Loucy (cell line): ENCODE results near the gene TGIF2.

Experiments used
- EZH2phosphoT487 ChIP-seq: fragments of 200-600 bp; IDR thresholded peaks from 2 replicates; pipeline ENCODE4 v1.6.1; 2018; ENCODE audit warnings: antibody characterized with exemption, mild to moderate bottlenecking, moderate library complexity, borderline replicate concordance
- TF ChIP-seq, protein P1 (sequence below): fragments of 200-600 bp; sonication (generic); conservative IDR thresholded peaks from 2 replicates; pipeline ENCODE4 v1.5.1; 2014; ENCODE audit warnings: mild to moderate bottlenecking, antibody characterized with exemption, low read length

DNA sequence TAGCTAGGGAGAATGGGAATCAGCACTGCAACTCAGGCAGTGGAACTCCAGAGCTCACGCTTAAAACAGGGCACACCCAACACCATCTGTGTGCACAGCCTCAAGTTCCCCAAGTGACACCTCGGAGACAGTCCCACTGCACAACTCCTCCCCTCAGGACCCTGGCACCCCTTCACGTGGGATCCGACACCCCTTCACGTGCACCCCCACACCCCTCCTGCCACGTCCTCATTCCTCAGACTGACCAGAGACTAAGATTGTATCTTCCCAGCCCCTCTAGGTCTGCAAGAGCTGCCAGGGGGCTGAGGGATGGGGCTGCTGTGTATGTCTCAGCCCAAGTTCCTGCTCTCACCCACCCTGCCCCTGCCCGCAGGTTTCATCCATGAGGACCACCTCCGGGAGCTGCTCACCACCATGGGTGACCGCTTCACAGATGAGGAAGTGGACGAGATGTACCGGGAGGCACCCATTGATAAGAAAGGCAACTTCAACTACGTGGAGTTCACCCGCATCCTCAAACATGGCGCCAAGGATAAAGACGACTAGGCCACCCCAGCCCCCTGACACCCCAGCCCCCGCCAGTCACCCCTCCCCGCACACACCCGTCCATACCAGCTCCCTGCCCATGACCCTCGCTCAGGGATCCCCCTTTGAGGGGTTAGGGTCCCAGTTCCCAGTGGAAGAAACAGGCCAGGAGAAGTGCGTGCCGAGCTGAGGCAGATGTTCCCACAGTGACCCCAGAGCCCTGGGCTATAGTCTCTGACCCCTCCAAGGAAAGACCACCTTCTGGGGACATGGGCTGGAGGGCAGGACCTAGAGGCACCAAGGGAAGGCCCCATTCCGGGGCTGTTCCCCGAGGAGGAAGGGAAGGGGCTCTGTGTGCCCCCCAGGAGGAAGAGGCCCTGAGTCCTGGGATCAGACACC is 24.4 kb upstream of the TGIF2 start:
- TF ChIP-seq, protein P1, sequence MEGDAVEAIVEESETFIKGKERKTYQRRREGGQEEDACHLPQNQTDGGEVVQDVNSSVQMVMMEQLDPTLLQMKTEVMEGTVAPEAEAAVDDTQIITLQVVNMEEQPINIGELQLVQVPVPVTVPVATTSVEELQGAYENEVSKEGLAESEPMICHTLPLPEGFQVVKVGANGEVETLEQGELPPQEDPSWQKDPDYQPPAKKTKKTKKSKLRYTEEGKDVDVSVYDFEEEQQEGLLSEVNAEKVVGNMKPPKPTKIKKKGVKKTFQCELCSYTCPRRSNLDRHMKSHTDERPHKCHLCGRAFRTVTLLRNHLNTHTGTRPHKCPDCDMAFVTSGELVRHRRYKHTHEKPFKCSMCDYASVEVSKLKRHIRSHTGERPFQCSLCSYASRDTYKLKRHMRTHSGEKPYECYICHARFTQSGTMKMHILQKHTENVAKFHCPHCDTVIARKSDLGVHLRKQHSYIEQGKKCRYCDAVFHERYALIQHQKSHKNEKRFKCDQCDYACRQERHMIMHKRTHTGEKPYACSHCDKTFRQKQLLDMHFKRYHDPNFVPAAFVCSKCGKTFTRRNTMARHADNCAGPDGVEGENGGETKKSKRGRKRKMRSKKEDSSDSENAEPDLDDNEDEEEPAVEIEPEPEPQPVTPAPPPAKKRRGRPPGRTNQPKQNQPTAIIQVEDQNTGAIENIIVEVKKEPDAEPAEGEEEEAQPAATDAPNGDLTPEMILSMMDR, result no peak
- TF ChIP-seq EZH2phosphoT487, result no peak
